ENCODE data around the gene TNK2. TPM values are rescaled to one million over a fixed set of nuclear protein-coding genes. Genes with fewer than 3 reads are reported as not detected.
A peak's percentile ranks its signal among the peaks of the same experiment; 100 is the strongest.

TNK2 gene
- total RNA-seq, 1 experiment from 2014 or later = 72.3 TPM

DNA sequence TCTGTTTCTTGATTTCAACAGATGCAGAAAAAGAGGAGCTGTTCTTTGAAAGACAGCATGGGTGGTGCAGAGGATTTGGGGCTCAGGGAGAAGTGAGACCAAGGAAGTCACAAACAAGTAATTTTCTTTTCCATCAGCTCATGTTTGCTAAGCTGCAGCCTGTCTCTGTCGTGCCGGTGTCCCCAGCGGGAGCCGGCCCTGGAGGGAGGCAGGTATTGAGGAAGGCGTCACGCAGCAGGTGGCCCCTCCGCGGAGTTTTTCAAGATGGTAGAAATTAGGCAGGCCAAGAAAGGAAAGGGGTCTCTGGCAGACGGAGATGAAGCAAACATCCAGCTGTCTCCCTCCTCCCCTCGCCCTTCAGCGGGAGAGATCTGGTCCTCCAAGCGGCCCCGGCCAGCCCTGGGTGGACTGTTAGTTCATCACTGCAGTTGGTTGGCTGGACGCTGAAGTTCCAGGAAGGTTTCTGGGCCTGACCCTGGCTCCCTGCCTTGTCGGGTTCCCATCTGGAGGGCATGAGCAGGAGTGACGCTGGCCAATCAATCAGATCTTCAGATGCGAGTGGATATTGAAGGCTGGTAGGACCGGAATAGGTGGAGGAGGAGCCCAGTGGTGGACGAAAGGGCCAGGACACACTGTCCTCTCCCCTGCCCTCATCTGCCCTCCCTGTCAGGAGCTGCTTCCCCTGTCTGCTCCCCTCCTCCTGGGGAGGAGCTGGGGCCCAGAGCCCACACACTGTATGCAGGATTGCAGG is 68.9 kb downstream of the TNK2 start:
- DNase-seq (ENCODE audit: low read depth, low spot score) = no peak
- H3K27ac ChIP-seq (ENCODE audit: low read length) = no peak overlapping the region
- no TSS peak for BruUV-seq (replicated peaks)
- H3K4me3 ChIP-seq (ENCODE audit: low read depth in 2 of 2, low read length in 2 of 2) = no peak overlapping the region
- no peak for TF ChIP-seq TCF7L2 (IDR thresholded peaks at IDR 0.05; ENCODE audit: low read depth, low read length)
- POLR2A ChIA-PET = no interaction called here
- no peaks in the 10 kb centered on the region for H3K36me3 ChIP-seq (ENCODE audit: control insufficient read depth, insufficient read depth, low read length)
- H3K4me1 ChIP-seq (ENCODE audit: control insufficient read depth, insufficient read depth, low read length) = no peaks in the 10 kb centered on the region
- H3K27me3 ChIP-seq (ENCODE audit: control insufficient read depth, insufficient read depth, low read length) = no peaks in the 10 kb centered on the region
- CTCF ChIA-PET = interaction anchor here (0.5 to 1.3 kb wide), 2 partner anchors 11 to 38 kb away, joined by 3 read pairs; no protein-coding TSS in a partner anchor
- intact Hi-C loops (cut with micrococcal nuclease; ENCODE audit: unreplicated experiment) (no loop called here), in situ Hi-C loops (cut with HindIII; ENCODE audit: low pct_unique_long_range_greater_than_20kb, low sequenced_read_pairs) (no loop called here)
- no peaks in the 10 kb centered on the region for H3K9me3 ChIP-seq (ENCODE audit: control insufficient read depth, insufficient read depth, low read depth, low read length)
- ATAC-seq = peak; percentile 24; the same call in 1 of the 2 replicates

DNA sequence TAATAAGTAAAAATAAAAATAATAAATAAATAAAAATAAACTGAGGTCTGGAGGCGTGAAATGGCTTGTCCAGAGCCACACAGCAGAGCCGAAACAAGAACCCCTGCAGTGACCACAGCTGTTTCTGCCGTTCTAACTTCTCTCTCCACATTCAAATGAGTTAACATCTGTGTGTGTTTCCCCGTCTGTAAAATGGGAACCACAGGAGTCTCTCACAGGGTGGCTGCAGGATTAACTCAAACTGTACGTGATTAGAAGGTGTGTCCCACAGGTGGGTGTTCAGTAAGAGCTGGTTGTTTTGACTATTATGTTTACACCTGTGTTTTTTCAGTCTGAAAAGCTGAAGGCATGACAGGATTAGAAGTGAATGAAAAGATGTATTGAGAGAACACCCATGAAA is 69.6 kb downstream of the TNK2 start:
- Histone ChIP-seq H3K36me3 (ENCODE audit: control insufficient read depth, insufficient read depth, low read length) (no peaks in the 10 kb centered on the region), H3K4me1 (ENCODE audit: control insufficient read depth, insufficient read depth, low read length) (no peaks in the 10 kb centered on the region), H3K4me3 (ENCODE audit: low read depth in 2 of 2, low read length in 2 of 2) (no peak overlapping the region), H3K27ac (ENCODE audit: low read length) (no peak overlapping the region), H3K9me3 (ENCODE audit: control insufficient read depth, insufficient read depth, low read depth, low read length) (no peaks in the 10 kb centered on the region), H3K27me3 (ENCODE audit: control insufficient read depth, insufficient read depth, low read length) (no peaks in the 10 kb centered on the region)
- ATAC-seq (no peak), DNase-seq (ENCODE audit: low read depth, low spot score) (no peak)
- intact Hi-C loops (cut with micrococcal nuclease; ENCODE audit: unreplicated experiment) (no loop called here), in situ Hi-C loops (cut with HindIII; ENCODE audit: low pct_unique_long_range_greater_than_20kb, low sequenced_read_pairs) (no loop called here)
- BruUV-seq (replicated peaks) = no TSS peak
- ChIA-PET POLR2A (no interaction called here), CTCF (interaction anchor here (0.5 to 1.3 kb wide), 2 partner anchors 11 to 37 kb away, joined by 3 read pairs; no protein-coding TSS in a partner anchor)
- TF ChIP-seq POLR2AphosphoS5 (IDR thresholded peaks at IDR 0.05; ENCODE audit: low read depth, low read length) (no peak), SIN3A (IDR thresholded peaks at IDR 0.05; ENCODE audit: borderline replicate concordance, insufficient read depth, low read depth, low read length) (no peak), TCF7L2 (IDR thresholded peaks at IDR 0.05; ENCODE audit: low read depth, low read length) (no peak)
- TF ChIP-seq, protein P1, sequence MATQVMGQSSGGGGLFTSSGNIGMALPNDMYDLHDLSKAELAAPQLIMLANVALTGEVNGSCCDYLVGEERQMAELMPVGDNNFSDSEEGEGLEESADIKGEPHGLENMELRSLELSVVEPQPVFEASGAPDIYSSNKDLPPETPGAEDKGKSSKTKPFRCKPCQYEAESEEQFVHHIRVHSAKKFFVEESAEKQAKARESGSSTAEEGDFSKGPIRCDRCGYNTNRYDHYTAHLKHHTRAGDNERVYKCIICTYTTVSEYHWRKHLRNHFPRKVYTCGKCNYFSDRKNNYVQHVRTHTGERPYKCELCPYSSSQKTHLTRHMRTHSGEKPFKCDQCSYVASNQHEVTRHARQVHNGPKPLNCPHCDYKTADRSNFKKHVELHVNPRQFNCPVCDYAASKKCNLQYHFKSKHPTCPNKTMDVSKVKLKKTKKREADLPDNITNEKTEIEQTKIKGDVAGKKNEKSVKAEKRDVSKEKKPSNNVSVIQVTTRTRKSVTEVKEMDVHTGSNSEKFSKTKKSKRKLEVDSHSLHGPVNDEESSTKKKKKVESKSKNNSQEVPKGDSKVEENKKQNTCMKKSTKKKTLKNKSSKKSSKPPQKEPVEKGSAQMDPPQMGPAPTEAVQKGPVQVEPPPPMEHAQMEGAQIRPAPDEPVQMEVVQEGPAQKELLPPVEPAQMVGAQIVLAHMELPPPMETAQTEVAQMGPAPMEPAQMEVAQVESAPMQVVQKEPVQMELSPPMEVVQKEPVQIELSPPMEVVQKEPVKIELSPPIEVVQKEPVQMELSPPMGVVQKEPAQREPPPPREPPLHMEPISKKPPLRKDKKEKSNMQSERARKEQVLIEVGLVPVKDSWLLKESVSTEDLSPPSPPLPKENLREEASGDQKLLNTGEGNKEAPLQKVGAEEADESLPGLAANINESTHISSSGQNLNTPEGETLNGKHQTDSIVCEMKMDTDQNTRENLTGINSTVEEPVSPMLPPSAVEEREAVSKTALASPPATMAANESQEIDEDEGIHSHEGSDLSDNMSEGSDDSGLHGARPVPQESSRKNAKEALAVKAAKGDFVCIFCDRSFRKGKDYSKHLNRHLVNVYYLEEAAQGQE (IDR thresholded peaks at IDR 0.05; ENCODE audit: insufficient read depth in 1 of 2, low read depth in 2 of 2, low read length in 1 of 2) = no peak
- TF ChIP-seq, protein P2, sequence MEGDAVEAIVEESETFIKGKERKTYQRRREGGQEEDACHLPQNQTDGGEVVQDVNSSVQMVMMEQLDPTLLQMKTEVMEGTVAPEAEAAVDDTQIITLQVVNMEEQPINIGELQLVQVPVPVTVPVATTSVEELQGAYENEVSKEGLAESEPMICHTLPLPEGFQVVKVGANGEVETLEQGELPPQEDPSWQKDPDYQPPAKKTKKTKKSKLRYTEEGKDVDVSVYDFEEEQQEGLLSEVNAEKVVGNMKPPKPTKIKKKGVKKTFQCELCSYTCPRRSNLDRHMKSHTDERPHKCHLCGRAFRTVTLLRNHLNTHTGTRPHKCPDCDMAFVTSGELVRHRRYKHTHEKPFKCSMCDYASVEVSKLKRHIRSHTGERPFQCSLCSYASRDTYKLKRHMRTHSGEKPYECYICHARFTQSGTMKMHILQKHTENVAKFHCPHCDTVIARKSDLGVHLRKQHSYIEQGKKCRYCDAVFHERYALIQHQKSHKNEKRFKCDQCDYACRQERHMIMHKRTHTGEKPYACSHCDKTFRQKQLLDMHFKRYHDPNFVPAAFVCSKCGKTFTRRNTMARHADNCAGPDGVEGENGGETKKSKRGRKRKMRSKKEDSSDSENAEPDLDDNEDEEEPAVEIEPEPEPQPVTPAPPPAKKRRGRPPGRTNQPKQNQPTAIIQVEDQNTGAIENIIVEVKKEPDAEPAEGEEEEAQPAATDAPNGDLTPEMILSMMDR (IDR thresholded peaks at IDR 0.05) = no peak

DNA sequence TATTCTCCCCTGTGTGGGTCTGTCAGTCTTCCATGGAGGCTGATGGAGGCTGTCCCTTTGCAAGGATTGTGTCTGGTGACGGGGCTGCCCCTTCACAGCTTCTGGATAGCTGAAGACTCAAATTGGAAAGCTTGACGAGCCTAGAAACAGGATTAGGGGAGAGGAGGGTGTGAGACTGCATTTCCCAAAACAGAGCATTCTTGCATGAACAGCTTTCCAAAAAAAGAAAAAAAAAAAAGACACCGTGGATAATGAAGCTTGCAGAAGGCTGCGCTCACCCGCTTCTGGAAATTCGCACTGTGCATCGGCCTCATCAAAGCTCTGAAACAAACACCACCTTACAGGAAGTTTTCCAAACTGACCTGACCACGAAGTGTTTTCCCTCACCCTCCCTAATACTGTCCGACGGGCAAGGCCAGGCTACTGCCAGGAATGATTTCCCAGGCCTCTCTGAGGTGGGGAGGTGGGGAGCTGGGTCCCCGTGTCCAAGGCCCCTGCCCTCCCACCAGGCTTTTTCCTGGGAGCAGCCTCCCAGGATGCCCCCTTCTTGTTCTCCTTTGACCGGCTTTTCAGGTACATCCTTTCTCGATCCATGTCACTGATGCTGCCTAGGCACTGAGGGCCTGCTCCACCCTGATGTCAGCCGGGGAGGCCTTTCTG is 71.7 kb downstream of the TNK2 start:
- no peaks in the 10 kb centered on the region for H3K9me3 ChIP-seq (ENCODE audit: control insufficient read depth, insufficient read depth, low read depth, low read length)
- H3K27me3 ChIP-seq (ENCODE audit: control insufficient read depth, insufficient read depth, low read length) = no peaks in the 10 kb centered on the region
- H3K4me1 ChIP-seq (ENCODE audit: control insufficient read depth, insufficient read depth, low read length) = no peaks in the 10 kb centered on the region
- no peaks in the 10 kb centered on the region for H3K36me3 ChIP-seq (ENCODE audit: control insufficient read depth, insufficient read depth, low read length)
- in situ Hi-C loops (cut with HindIII; ENCODE audit: low pct_unique_long_range_greater_than_20kb, low sequenced_read_pairs) = no loop called here
- POLR2A ChIA-PET = no interaction called here
- H3K27ac ChIP-seq (ENCODE audit: low read length) = no peak overlapping the region
- no peak for DNase-seq (ENCODE audit: low read depth, low spot score)
- intact Hi-C loops (cut with micrococcal nuclease; ENCODE audit: unreplicated experiment) = no loop called here
- CTCF ChIA-PET = interaction anchor here (1.6 kb wide), 1 partner anchor 14 kb away, joined by 5 read pairs; no protein-coding TSS in a partner anchor
- no peak for ATAC-seq
- no TSS peak for BruUV-seq (replicated peaks)
- TF ChIP-seq, protein P1 (IDR thresholded peaks at IDR 0.05; ENCODE audit: insufficient read depth in 1 of 2, low read depth in 2 of 2, low read length in 1 of 2) = no peak
- TF ChIP-seq SIN3A (IDR thresholded peaks at IDR 0.05; ENCODE audit: borderline replicate concordance, insufficient read depth, low read depth, low read length) (no peak), TCF7L2 (IDR thresholded peaks at IDR 0.05; ENCODE audit: low read depth, low read length) (no peak), POLR2AphosphoS5 (IDR thresholded peaks at IDR 0.05; ENCODE audit: low read depth, low read length) (no peak)
- TF ChIP-seq, protein P2 (IDR thresholded peaks at IDR 0.05) = no peak
- no peak overlapping the region for H3K4me3 ChIP-seq (ENCODE audit: low read depth in 2 of 2, low read length in 2 of 2)

Data from Panc1 (cell line).